Ecto neural progenitor cell (in vitro differentiated cells): ENCODE results near the gene SRSF3.
"Not testable (repeated sequence)": the region's sequence is repeated elsewhere in the genome, so short reads cannot be mapped to it uniquely, and the experiment has no call there.

Source experiments
- DNase-seq: peaks from one replicate; pipeline ENCODE4 v3.0.0-alpha.2; 2018; ENCODE audit warnings: low spot score

The SRSF3 gene

GRCh38 chr6:36605143-36605542, 11.0 kb downstream of the SRSF3 start:
- DNase-seq = no peak

GRCh38 chr6:36605560-36606391, 11.6 kb downstream of the SRSF3 start:
- no peak for DNase-seq

DNA sequence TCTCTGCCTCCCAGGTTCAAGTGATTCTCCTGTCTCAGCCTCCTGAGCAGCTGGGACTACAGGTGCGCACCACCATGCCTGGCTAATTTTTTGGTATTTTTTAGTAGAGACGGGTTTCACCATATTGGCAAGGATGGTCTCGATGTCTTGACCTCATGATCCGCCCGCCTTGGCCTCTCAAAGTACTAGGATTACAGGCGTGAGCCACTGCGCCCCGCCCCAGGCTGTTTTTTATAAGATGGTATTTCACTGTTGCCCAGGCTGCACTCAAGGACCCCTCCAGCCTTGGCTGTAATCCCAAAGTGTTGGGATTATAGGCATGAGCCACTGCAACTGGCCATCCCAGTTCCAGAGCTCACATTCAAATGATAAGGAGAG, 13.1 kb downstream of the SRSF3 start:
- DNase-seq = not testable (repeated sequence)

DNA sequence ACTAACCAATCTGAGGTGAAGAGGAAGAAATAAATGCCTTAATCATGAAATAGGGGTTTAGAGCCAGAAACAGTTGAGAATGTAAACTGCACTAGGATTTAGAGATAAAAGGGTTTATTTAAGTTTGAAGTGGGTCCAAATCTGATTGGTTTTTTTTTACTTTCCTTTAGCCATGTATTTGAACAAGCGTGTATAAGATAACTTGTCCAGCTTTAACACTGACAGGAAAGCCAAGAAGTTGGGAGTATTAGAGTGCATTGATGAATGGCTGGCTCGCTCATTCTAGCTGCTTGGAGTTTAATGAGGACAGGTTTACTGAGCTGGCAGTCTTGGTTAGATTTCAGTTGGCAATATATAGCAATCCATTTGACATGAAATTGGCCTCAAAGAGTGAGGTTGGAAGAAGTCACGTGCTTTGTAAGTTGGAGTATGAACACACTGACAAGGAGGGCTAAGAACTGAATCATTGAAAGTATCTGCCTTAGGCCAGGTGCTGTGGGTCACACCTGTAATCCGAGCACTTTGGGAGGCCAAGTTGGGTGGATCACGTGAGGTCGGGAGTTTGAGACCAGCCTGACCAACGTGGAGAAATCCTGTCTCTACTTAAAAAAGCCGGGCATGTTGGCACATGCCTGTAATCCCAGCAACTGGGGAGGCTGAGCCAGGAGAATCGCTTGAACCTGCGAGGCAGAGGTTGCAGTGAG, 13.7 kb downstream of the SRSF3 start:
- no peak for DNase-seq

DNA sequence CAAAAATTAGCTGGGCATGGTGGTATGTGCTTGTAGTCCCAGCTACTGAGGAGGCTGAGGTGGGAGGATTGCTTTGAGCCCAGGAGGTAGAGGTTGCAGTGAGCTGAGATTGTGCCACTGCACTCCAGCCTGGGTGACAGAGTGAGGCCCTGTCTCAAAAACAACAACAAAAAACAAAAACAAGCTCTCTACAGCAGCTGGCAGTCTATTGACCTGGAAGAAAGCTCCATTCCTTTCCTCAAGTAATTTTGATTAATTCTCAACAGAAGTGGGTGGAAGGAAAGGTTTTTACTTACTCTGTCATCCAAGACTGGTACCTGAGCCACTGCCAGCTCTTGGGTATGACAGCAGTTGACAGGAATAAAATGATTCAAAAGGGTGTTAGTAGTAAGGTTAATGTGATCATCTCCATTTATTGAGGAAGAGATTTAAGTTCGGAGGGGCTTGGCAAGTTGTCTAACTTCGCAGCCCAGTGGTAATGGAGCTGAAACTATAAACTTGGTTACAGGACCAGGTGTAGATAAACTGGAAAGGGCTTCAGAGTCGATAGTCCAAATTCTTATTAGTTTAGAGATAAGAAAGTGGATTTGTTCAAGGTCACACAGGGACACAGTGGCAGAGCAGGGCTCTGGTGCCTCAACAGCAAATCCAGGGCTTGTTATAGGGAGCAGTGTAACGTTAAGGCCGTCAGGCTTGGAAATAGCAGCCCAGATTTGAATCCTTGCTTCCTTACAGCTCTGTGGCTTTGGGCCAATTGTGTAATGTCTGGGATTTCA, 14.8 kb downstream of the SRSF3 start:
- no peak for DNase-seq

GRCh38 chr6:36609582-36609981, 15.4 kb downstream of the SRSF3 start:
- DNase-seq = no peak

DNA sequence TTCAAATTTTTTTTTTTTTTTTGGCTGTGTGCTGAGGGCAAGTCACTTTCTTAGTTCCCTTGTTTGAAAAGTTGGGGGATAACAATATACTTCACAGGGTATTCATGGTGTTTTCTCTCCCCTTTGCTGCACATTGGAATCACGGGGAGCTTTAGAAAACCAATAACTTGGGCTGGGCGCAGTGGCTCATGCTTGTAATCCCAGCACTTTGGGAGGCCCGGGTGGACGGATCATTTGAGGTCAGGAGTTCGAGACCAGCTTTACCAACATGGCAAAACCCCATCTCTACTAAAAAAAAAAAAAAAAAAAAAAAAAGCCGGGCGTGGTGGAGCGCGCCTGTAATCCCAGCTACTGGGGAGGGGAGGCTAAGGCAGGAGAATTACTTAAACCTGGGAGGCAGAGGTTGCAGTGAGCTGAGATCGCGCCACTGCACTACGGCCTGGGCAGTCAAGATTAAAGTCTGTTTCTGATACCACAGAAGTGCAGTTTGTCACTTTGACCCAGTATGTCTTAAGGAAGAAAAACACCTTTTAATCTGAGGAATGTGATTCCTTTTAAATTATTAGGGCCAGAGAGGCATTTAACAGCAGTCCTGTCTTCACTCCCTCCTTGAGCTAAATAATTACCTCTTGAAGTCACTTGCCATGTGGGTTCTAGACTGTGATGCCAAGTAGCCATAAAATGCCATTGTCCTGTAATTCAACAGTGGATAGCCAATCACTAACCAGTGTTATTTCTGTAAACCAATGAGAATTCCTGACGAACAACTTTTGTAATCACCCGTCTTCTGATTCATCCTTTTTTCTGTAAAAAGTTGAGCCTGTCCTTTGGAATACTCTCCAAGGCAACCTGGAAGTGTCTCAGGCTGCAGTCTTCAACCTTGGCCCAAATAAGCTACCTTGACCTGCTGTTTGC, 16.1 kb downstream of the SRSF3 start:
- DNase-seq = no peak

- DNase-seq = no peak
These were observed 16.8 kb downstream of the SRSF3 start for GRCh38 chr6:36610956-36611336.

DNA sequence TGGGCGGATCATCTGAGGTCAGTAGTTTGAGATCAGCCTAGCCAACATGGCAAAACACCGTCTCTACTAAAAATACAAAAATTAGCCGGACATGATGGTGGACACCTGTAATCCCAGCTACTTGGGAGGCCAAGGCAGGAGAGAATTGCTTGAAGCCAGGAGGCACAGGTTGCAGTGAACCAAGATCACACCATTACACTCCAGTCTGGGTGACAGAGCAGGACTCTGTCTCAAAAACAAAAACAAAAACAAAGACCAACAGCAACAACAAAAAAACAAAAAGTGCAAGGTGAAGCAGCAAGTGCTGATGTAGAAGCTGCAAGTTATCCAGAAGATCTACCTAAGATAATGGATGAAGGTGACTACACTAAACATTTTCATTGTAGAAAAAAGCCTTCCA, 17.5 kb downstream of the SRSF3 start:
- DNase-seq = not testable (repeated sequence)

DNA sequence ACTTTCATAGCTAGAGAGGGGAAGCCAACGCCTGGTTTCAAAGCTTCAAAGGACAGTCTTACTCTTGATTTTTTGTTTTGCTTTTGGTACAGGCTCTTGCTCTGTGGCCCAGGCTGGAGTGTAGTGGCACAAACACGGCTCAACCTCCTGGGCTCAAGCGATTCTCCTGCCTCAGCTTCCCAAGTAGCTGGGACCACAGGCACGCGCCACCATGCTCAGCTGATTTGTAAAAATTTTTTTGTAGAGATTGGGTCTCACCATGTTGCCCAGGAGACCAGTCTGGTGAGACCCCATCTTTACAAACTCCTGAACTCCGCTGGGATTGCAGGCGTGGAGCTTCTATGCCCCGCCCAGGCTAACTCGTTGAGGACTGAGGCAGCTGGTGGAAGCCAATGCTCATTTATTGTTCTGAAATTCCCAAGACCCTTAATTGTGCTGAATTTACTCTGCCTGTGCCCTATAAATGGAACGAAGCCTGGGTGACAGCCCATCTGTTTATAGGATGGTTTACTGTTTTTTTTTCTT, 18.0 kb downstream of the SRSF3 start:
- no peak for DNase-seq

DNA sequence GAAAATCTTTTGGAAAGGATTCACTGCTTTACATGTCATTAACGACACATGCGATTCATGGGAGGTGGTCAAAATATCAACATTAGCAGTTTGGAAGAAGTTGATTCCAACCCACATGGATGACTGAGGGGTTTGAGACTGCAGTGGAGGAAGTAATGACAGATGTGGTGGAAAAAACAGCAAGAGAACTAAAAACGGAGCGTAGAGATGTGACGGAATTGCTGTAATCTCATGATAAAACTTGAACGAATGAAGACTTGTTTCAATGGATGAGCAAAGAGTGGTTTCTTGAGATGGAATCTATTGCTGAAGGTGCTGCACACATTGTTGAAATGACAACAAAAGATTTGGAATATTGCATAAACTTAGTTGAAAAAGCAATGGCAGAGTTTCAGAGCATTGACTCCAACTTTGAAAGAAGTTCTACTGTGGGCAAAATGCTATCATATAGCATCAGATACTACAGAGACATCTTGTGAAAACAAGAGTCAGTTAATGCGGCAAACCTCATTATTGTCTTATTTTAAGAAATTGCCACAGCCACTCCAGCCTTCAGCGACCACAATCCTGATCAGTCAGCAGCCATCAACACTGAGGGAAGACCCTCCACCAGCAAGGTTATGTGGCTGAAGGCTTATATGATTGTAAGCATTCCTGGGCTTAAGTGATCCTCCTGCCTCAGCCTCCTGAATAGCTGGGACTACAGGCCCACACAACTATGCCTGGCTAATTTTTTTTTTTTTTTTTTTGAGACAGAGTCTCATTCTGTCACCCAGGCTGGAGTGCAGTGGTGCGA, 19.2 kb downstream of the SRSF3 start:
- no peak for DNase-seq

GRCh38 chr6:36615018-36615761, 21.0 kb downstream of the SRSF3 start:
- no peak for DNase-seq

DNA sequence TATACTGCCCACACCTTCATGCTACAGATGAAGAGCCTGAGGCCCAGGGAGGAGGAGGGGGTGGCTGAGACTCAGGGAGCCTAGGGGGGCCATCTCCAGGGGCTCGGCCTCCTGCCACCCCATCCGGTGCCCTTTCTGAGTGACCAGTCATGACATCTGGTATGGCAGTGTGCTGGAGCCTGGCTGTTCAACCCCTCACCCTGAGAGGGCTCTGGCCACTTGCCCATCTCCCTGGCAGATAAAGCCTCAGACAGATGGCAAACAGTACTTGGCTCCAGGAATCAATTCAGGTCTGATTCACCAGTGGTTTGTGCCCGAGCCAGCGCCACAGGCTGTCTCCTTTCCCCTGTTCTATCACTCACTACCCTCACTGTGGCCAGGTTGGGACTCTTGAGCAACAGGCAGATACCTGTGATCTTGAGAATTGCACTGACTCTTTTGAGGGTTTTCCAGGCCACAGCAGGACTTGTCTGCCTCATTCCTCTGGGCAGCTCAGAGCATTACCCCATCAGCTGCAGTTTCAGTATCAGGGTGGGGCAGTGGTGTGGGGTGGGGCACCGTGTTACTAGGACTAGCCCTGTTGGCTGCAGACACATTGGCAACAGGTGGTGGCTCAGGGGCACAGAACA, 22.8 kb downstream of the SRSF3 start:
- DNase-seq = no peak

GRCh38 chr6:36618366-36619355, 24.5 kb downstream of the SRSF3 start:
- DNase-seq = no peak

DNA sequence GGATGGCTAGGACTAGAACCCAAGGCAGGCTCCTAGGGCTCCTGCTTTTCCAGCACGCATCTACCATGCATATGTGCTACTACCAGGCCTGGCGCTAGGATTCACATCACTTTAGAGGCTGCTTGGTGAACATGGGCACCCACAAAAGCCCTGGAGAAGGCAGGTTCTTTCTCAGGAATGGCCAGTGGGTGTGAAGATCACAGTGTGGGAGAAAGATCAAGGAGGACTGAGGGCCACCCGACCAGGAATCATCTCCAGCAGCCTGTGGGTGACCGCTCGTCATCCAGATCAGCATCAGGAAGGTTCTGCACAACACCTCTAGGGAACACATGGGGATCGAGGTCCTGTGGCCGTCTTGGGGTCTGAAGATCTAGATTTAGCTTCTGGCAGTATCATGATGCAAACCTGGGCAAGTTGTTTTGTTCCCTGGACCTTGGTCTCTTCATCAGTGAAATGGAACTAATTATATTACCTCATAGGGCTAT, 27.3 kb downstream of the SRSF3 start:
- no peak for DNase-seq

- no peak for DNase-seq
These were observed 28.9 kb downstream of the SRSF3 start for GRCh38 chr6:36622901-36623546.
